HG02642 (cell line): ENCODE measurements around the gene ST6GALNAC4.
"Not testable (repeated sequence)": the region's sequence is repeated elsewhere in the genome, so short reads cannot be mapped to it uniquely, and the experiment has no call there.

Experiments
- ATAC-seq: cut with Tn5 transposase; IDR thresholded peaks from one replicate; pipeline ENCODE4 v1.9.1; 2021; ENCODE audit warnings: mild to moderate bottlenecking; ENCODE audit not compliant: unreplicated experiment, poor library complexity

Gene ST6GALNAC4

DNA sequence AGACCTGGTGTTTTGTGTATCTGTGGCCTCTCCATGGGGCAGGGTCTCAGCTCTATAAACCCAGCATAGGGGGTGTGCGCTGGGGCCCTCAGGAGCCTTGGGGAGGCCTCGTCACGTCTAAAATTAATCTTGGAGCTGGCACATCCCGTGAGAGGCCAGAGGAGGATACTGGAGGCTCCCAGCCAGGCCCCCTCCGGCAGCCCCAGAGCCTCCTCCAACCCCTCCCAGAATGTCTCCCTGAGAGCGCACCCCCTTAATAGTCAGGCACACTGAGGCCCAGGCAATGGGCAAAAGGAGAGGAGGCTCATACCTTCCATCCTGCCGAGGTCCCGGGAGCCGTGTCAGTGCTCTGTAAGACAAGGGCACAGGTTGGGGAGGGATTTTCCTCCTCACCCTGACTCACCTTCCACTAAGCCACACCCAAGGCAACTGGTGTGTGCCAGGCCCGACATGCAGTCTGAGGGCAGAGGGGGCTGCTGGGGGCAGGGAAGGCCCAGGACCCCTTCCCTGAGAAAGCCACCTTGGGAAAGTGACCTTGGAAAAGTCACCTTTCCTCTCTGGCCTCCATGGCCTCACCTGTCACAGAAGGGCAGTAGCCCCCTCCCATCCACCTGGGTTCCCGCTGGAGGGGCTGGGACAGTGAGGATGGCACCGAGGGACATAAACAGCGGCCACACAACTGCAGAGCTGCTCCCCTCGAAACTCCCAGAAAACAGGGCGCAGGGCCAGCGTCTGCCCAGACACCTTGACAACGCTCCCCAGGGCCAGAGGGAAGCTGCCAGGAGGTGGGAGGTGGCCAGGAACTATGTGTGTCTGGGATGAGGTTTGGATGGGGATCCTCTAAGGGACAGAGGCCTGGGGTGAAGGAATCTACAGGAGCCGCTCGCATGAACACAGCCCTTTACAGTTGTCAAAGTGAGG is 42.3 kb downstream of the ST6GALNAC4 start:
- no peak for ATAC-seq

DNA sequence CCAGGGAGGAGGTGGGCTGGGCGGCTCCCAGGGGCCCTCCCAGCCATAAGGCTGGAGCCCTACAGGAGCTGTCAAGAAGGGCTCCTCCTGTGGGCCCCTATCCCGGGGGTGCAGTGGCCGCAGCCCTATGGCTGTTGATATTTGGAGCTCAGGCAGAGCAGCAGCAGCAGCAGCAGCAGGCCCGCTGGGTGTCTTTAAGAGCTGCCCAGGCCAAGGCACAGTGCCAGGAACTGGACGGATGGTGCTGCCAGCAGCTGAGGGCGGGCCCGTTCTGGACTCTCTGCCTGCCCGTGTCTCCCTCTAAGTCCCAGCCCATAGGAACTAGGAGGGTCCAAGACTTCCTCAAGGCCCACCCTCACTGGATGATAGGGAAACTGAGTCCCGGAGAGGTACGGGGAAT is 43.0 kb downstream of the ST6GALNAC4 start:
- ATAC-seq, result no peak

DNA sequence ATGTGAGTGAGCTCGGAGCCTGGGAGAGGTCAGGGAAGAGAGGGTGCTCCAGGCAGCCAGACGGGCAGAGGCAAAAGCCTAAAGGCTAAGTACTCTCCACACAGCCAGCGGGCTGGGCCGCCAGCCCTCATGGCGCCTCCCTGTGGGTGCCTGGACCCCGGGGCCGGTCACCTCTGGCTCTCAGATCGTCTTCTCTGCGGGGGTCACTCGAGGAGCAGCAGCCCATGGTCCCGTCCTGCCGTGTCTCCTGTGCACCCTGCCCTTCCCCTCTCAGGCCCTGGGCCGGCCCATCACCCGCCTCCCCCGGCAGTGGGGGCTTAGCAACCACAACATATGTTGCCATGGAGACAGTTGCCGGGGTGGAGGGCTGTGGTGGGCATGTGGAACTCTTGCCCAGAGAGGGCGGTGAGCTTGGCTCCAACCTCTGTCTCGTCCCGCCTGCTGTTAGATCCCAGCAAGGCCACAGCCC is 43.6 kb downstream of the ST6GALNAC4 start:
- no peak for ATAC-seq

DNA sequence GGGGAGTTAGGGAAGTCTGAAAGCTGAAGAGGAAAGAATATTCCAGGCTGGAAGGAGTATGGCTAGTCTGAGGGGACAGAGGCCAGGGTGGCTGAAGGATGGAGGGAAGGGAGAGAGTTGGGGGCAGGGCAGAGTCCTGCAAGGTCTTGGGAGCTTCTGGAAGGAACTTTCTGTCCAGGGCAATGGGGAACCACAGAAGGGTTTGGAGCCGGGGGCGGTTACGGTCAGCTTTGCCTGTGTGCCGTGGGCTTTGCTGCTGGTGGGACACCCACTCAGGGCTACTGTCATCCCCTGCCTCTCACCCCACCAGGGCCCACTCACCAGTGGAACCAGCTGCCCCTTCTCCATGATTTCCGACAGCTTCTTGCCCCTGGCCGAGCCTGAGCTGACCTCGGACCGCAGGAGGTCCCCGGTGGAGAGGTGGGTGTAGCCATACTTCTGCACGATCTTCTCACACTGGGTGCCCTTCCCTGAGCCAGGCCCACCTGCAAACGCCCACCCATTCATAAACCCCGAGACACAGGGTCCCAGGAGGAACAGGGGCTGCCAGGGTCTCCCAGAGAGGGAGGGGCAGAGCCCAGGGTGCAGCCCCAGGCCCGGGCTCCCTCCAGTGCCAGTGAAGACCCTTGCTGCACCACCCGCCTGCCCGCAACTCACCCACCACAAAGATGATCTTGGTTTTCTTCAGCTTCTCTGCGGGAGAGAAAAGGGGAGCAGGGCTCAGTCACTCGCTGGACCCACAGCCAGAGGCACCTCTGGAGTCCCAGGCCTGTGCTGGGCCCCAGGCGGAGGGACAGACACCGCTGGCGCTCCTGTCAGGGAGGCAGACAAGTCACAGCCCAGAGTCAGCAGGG is 44.2 kb downstream of the ST6GALNAC4 start:
- ATAC-seq, result no peak

DNA sequence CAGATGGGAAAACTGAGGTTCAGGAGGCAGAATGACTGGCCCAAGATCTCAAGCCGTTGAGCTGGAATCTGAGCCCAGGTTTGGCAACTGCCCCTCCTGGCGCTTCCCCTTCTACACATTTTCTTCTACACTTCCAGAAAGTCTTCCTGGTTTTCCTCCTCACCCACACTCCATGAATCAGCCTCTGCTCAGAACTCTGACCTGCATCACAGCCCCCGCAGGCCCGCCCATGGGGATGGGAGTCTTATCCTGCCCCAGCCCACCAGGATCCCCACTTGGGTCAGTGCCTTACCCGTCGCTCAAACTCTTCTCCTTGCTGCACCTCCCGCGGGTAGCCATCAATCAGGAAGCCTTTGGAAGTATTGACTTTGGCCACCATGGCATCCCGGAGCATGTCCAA is 45.3 kb downstream of the ST6GALNAC4 start:
- ATAC-seq, result no peak

- no peak for ATAC-seq
Observed at GRCh38 chr9:127870887-127871286, 46.0 kb downstream of the ST6GALNAC4 start.

DNA sequence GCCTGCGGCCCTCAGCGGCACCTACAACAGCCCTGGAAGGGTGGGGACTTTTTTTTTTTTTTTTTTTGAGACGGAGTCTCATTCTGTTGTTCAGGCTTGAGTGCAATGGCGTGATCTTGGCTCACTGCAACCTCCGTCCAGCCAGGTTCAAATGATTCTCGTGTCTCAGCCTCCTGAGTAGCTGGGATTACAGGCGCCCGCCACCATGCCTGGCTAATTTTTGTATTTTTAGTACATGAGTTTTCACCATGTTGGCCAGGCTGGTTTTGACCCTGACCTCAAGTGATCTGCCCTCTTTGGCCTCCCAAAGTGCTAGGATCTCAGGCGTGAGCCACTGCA is 46.7 kb downstream of the ST6GALNAC4 start:
- ATAC-seq, result not testable (repeated sequence)

DNA sequence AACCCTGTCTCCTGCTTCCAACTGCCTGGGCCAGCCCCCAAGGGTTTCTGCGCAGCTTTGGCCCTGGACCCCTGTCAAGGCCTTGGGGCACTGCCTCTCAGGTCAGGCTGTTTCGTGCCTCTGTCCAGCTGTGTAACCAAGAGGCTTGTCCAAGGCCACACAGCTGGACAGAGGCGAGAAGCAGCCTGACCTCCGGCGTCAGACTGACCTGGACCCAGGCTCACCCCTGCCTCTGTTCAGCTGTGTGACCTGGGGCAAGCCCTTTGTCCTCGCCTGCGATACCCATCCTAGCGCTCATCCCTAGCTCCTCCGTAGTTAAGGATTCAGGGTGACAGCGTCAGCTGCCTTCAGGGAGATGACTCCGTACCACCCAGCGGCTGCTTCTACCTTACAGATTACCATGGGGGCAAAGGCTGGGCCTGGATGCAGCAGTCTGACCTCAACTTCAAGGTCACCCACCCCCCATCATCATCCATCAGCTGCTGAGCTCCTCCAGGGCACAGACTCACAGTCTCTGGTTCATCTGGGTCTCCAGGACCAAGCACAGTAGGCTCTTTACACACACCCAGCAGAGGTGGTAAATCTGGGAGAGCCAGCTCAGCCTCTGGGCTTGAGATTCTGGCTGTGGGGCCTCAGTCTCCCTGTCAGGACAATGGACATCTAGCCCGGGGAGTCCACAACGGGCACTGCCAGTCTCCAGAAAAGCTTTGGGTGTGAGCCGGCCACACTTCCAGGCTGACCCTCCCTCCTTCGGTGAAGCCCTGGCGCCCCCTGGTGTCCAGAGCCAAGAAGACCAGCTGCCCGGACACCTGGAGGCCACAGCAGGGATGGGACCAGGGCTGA is 47.3 kb downstream of the ST6GALNAC4 start:
- peak; percentile 73 for ATAC-seq

- ATAC-seq, result no peak
Observed at GRCh38 chr9:127868278-127868902, 48.5 kb downstream of the ST6GALNAC4 start.

DNA sequence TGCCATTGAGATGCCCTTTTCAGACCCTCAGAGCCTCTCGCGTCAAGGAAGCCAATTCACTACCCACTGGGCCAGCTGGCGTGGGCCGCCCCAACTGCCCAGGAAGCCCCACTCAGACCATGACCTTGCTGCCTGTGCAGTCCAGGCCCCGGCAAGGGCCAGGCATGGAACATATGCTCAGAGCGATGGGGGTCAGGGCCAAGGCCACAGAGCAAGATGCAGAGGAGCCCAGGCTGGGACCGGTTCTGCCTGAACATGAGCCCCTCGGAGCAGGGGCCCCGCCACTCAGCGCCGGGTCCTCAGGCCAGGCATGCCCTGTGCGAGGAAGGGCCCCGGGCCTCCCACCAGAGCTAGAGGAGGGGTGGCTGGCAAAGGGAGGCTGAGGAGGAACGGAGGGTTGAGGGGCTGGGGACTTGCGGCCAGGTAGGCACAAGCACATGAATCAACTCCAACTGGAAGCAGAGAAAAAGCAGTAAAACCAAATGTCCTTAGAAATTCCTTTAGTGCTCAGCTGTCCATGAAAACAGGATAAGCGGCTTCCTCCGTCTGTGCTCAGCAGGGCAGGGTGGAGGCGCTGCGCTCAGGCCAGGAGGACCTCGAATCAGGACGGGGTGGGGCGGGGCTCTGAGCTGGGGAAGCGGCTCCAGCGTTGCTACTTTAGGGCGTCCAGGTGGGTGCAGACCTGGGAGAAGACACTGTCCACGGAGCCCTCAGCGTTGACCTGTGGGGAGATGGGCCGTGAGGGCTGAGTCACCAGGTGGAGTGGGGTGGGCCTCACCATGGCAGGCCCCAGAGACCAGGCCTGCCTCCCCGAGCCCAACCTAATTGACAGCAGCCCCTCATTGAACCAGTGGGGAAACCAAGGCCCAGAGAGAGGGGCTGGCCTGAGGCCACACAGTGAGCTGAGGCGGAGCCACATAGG is 49.2 kb downstream of the ST6GALNAC4 start:
- ATAC-seq, result no peak

DNA sequence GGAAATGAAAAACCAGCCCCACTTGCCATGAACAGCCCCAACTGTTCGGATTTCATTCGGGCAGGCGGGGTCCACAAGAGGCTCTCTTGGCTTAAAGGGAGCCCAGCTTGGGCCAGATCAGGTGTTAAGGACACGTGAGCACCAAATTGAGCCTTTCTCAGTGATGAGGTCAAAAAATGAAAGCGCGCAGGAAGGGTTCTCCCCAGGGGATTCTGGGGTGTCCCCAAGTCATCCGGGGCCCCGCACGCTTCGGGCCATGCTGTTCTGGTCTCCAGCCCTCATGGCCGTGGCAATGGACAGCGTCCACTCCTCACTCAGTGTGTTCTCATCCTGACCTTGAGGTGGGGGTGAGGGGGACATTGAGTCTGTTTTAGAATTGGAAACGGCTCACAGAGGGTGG is 50.3 kb downstream of the ST6GALNAC4 start:
- ATAC-seq, result no peak

DNA sequence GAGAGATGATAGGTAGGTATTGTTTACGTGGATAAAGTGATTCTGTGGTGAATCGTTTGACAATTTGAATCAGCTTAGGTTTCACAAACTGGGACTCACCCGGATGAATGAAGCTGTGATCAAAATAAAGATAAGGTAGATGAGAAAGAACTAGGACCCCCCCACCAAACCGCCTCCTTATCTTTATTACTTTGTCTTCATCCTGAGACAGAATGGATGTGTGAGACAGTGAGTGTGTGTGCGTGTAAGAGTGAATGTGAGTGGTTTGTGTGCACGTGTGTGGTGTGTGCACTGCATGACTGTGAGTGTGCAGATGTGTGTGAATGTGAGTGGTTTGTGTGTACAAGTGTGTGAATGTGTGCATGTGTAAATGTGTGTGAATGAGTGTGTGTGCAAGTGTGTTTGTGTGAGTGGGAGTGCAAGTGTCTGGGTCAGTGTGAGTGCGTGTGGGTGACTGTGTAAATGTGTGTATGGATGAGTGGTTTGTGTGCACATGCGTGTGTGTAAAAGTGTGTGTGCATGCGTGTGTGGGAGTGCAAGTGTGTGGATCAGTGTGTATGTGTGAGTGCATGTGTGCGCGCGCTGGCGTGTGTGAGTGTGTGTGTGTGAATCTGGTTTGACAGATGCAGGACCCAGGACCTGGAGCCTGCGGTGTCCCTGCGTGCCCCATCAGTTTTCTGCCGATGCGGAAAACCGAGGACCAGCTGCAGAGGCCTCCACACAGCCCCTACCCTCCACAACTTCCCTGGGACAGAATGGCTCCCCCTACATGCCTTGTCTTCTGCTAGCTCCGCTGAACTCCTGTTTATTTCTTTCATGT is 51.0 kb downstream of the ST6GALNAC4 start:
- ATAC-seq, result no peak

GRCh38 chr9:127863191-127863621 is 53.6 kb downstream of the ST6GALNAC4 start:
- no peak for ATAC-seq

DNA sequence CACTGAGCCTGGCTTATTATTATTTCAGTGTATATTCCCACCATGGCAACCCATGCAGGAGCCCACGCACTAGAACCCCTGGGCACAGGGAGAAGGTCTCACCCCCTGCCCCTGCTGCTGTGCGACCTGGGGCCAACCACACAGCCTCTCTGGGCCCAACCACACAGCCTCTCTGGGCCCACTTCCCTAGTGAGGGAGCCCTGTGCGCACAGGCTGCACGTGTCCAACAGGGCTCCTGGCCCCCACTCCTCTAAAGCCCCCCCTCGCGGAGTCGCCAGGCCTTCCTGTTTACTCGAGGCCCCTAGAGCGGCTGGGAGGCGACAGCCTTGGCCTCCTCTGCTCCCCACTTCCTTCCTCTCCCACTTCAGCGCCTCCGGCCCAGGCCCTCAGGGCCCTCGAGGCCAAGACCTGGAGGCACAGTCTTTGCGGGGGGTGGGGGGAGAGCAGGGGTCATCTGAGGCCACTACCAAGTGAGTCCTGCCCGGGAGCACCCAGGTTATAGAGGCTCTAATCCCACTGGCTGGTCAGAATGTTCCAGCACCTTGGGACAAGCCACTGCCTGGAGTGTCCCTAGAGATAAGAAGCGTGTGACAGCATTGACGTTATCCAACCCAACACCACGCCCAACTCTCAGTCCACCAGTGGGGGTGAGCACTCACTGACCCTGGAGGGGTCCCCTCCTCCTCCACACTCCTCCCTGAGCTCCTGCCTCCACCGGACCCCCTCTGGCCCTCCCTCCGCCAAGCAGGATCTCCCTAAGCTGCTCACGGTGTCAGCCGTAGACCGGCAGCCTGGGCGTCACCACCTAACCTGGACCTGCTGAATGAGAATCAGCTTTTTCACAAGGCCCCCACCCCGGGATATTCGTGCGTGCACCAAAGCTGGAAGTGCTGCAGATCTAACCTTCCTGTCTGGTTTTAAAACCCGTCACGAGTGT is 54.5 kb downstream of the ST6GALNAC4 start:
- ATAC-seq, result no peak

- ATAC-seq, result no peak
Observed at GRCh38 chr9:127860779-127861178, 56.1 kb downstream of the ST6GALNAC4 start.

DNA sequence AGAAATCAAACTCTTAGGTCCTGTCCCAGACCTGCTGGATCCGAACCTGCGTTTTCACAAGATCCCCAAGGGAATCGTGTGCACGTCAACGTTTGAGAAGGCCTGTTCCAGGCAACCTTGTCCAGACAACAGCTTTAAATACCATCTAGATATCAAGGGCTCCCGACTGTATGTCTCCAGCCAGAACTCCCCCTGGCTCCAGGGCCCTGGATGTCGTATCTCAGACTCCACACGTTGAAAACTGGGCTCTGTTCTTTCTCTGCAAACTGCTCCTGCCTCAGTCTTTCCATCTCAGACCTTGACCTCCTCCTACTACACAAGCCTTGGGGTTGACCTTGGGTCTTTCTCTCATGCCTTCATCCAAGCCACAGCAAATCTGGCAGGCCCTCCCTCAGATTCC is 56.6 kb downstream of the ST6GALNAC4 start:
- no peak for ATAC-seq

GRCh38 chr9:127858041-127858512 is 58.8 kb downstream of the ST6GALNAC4 start:
- ATAC-seq, result no peak
